T47D (cell line): Measurements from ENCODE around the gene ZFPL1.
"Not testable (repeated sequence)": the region's sequence is repeated elsewhere in the genome, so short reads cannot be mapped to it uniquely, and the experiment has no call there.

Experiments
- DNase-seq, 2 experiments: peaks; one replicate each; pipeline versions ENCODE4 v3.0.0 to v3.0.0-alpha.2; 2011 to 2012; ENCODE audit warnings: low read depth in 1 of 2, low spot score in 1 of 2
- JUND ChIP-seq: IDR thresholded peaks from 2 replicates; pipeline ENCODE4 v1.6.1; 2012; ENCODE audit warnings: low read depth
- in situ Hi-C: cut with HindIII; loops from 2 replicates; pipeline ENCODE4 v1.10.0; 2016; ENCODE audit warnings: low sequenced_read_pairs, low pct_unique_long_range_greater_than_20kb

The ZFPL1 gene

GRCh38 chr11:65115361-65116082 is 31.5 kb downstream of the ZFPL1 start:
- TF ChIP-seq JUND = no peak
- in situ Hi-C loops = no loop called here

GRCh38 chr11:65116370-65117205 is 32.6 kb downstream of the ZFPL1 start:
- no peak for TF ChIP-seq JUND
- in situ Hi-C loops = no loop called here
- DNase-seq = peak in 1 of 2 experiments; percentile 60

More at GRCh38 chr11:65115361-65116082, 31.5 kb downstream of the ZFPL1 start:
- DNase-seq = no peak

GRCh38 chr11:65117206-65118096 is 33.4 kb downstream of the ZFPL1 start, which contains the start of gene ZNHIT2:
ZNHIT2 (minus strand) TSS chr11:65117701; CDS start chr11:65117653, 48 bp downstream.
- TF ChIP-seq JUND = peak; percentile 67; the same call in 1 of the 2 replicates
- peak; percentile 89 to 100 for DNase-seq
- in situ Hi-C loops = no loop called here

GRCh38 chr11:65118097-65118837 is 34.2 kb downstream of the ZFPL1 start:
- in situ Hi-C loops = no loop called here
- DNase-seq = no peak
- no peak for TF ChIP-seq JUND

- DNase-seq, in situ Hi-C loops: not testable (repeated sequence)
Observed at GRCh38 chr11:65118891-65119669, 35.1 kb downstream of the ZFPL1 start.

- TF ChIP-seq JUND = no peak
- DNase-seq = no peak
- in situ Hi-C loops = no loop called here
Observed at GRCh38 chr11:65119670-65119995, 35.6 kb downstream of the ZFPL1 start.

- in situ Hi-C loops = no loop called here
- DNase-seq = no peak
- no peak for TF ChIP-seq JUND
Observed at GRCh38 chr11:65120831-65121230, 36.8 kb downstream of the ZFPL1 start.

GRCh38 chr11:65121447-65121864 is 37.4 kb downstream of the ZFPL1 start:
- DNase-seq = no peak
- no peak for TF ChIP-seq JUND
- in situ Hi-C loops = no loop called here

- TF ChIP-seq JUND = no peak
- DNase-seq = peak; percentile 89 to 99
- in situ Hi-C loops = no loop called here
Observed at GRCh38 chr11:65121865-65122696, 38.1 kb downstream of the ZFPL1 start, which contains the start of the genes FAU and MRPL49. FAU (minus strand) TSS chr11:65122134; CDS start chr11:65121813, 321 bp downstream. MRPL49 (plus strand) TSS chr11:65122321; CDS start chr11:65122347, 26 bp downstream.

GRCh38 chr11:65124480-65125196 is 40.6 kb downstream of the ZFPL1 start:
- no peak for TF ChIP-seq JUND
- in situ Hi-C loops = no loop called here

More at GRCh38 chr11:65124480-65125196, 40.6 kb downstream of the ZFPL1 start:
- peak in 1 of 2 experiments; percentile 52 for DNase-seq
